Suprapubic skin (tissue), 4 donors: ENCODE measurements around the gene CAMTA1. TPM values are rescaled to one million over a fixed set of nuclear protein-coding genes. Genes with fewer than 3 reads are reported as not detected.
A peak's percentile ranks its signal among the peaks of the same experiment; 100 is the strongest.

Experiments used
- DNase-seq, 2 donors: peaks; one replicate each; pipeline ENCODE4 v3.0.0-alpha.2; 2019; ENCODE audit warnings: low spot score in 2 of 2
- H3K27ac ChIP-seq: fragments of 200-600 bp; sonication (generic); one replicate; pipeline ENCODE4 v1.5.1; 2019
- H3K27me3 ChIP-seq: fragments of 200-600 bp; sonication (generic); one replicate; pipeline ENCODE4 v1.5.1; 2019
- H3K36me3 ChIP-seq: fragments of 200-600 bp; sonication (generic); one replicate; pipeline ENCODE4 v1.5.1; 2019
- H3K4me1 ChIP-seq: fragments of 200-600 bp; sonication (generic); one replicate; pipeline ENCODE4 v1.5.1; 2019
- H3K4me3 ChIP-seq: fragments of 200-600 bp; sonication (generic); one replicate; pipeline ENCODE4 v1.5.1; 2019; ENCODE audit warnings: mild to moderate bottlenecking
- H3K9me3 ChIP-seq: fragments of 200-600 bp; sonication (generic); one replicate; pipeline ENCODE4 v1.5.1; 2019
- CTCF ChIP-seq, 2 donors: fragments of 200-600 bp in 1 of 2; fragments of 450-650 bp in 1 of 2; sonication (generic) in 1 of 2; IDR thresholded peaks; one replicate each; pipeline ENCODE4 v1.5.1; 2016 to 2019; ENCODE audit warnings: antibody characterized with exemption in 2 of 2, mild to moderate bottlenecking in 1 of 2, moderate library complexity in 1 of 2
- EP300 ChIP-seq: sonication (generic); formaldehyde crosslinking; IDR thresholded peaks from one replicate; pipeline ENCODE4 v1.6.1; 2017; ENCODE audit warnings: antibody characterized with exemption
- POLR2A ChIP-seq, 2 donors: fragments of 450-650 bp; IDR thresholded peaks; one replicate each; pipeline ENCODE4 v1.6.1; 2017; ENCODE audit warnings: antibody characterized with exemption in 2 of 2, mild to moderate bottlenecking in 2 of 2, moderate library complexity in 2 of 2
- POLR2AphosphoS5 ChIP-seq, 3 donors: sonication (generic); formaldehyde crosslinking; IDR thresholded peaks; one replicate each; pipeline ENCODE4 v1.6.1; 2017; ENCODE audit warnings: antibody characterized with exemption in 3 of 3
- WGBS: methylation state at CpG from one replicate; pipeline ENCODE4 v1.1.5; 2018; 5-methylcytosine and 5-hydroxymethylcytosine counted together
- total RNA-seq, 4 donors: library from RNA; depleted of rRNA; stranded (reverse); fragments of >200 nt; gene quantifications; one replicate each; pipeline ENCODE4 v1.1.0, GENCODE V29; 2016

CAMTA1 gene
- total RNA-seq, 4 donors from 2014 or later = 40.4 to 54.1 (median 46.6) TPM

GRCh38 chr1:6779089-6779805, 6.0 kb upstream of the CAMTA1 start:
- H3K9me3 ChIP-seq = no peaks in the 10 kb centered on the region
- H3K4me1 ChIP-seq = peaks cover 6% of the 10 kb centered on the region
- no peaks in the 10 kb centered on the region for H3K36me3 ChIP-seq
- H3K4me3 ChIP-seq = no peak overlapping the region
- WGBS = 88% methylated on average over 7 of the region's 7 CpGs
- H3K27me3 ChIP-seq = no peaks in the 10 kb centered on the region
- H3K27ac ChIP-seq = no peak overlapping the region
- TF ChIP-seq POLR2A (IDR thresholded peaks at IDR 0.05) (no peak), EP300 (no peak), POLR2AphosphoS5 (IDR thresholded peaks at IDR 0.05) (no peak), CTCF (IDR thresholded peaks at IDR 0.05) (no peak)
- DNase-seq = no peak

DNA sequence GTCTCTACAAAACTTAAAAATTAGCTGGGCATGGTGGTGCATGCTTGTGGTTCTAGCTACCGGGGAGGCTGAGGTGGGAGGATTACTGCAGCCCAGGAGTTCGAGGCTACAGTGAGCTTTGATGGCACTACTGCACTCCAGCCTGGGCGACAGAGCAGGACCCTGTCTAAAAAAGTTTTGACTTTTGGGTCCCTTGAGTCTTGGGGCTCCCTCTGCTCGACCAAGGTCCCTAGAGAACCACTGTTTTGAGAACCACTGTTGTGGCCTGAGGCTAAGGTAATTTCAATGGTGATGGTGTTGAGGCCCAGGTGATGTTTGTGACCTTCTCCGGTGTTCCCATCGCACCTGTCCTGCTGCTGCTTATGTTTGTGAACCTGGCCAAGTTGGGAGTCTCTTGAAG, 3.1 kb upstream of the CAMTA1 start:
- no peak overlapping the region for H3K4me3 ChIP-seq
- DNase-seq = no peak
- no peak for TF ChIP-seq POLR2AphosphoS5 (IDR thresholded peaks at IDR 0.05)
- TF ChIP-seq EP300 = no peak
- TF ChIP-seq CTCF (IDR thresholded peaks at IDR 0.05) = no peak
- no peak for TF ChIP-seq POLR2A (IDR thresholded peaks at IDR 0.05)
- H3K9me3 ChIP-seq = no peaks in the 10 kb centered on the region
- H3K36me3 ChIP-seq = no peaks in the 10 kb centered on the region
- no peak overlapping the region for H3K27ac ChIP-seq
- peaks cover 17% of the 10 kb centered on the region for H3K4me1 ChIP-seq
- WGBS = 95% methylated on average over 6 of the region's 6 CpGs
- H3K27me3 ChIP-seq = no peaks in the 10 kb centered on the region

- DNase-seq = no peak
- peaks cover 22% of the 10 kb centered on the region for H3K4me1 ChIP-seq
- 98% methylated on average over 4 of the region's 4 CpGs for WGBS
- TF ChIP-seq POLR2AphosphoS5 (IDR thresholded peaks at IDR 0.05) (no peak), CTCF (IDR thresholded peaks at IDR 0.05) (no peak), POLR2A (IDR thresholded peaks at IDR 0.05) (no peak), EP300 (no peak)
- H3K27me3 ChIP-seq = no peaks in the 10 kb centered on the region
- no peak overlapping the region for H3K27ac ChIP-seq
- no peaks in the 10 kb centered on the region for H3K9me3 ChIP-seq
- H3K36me3 ChIP-seq = no peaks in the 10 kb centered on the region
- no peak overlapping the region for H3K4me3 ChIP-seq
Measured at GRCh38 chr1:6783221-6783620, 2.0 kb upstream of the CAMTA1 start.

GRCh38 chr1:6783936-6784559, 1.2 kb upstream of the CAMTA1 start:
- under 1% methylated on average over 40 of the region's 40 CpGs for WGBS
- peak overlapping the region; percentile 100 for H3K27ac ChIP-seq
- no peaks in the 10 kb centered on the region for H3K27me3 ChIP-seq
- no peak for DNase-seq
- TF ChIP-seq EP300 (no peak), POLR2AphosphoS5 (IDR thresholded peaks at IDR 0.05) (peak in 1 of 3 donors; percentile 21)
- peaks cover 26% of the 10 kb centered on the region for H3K4me1 ChIP-seq
- no peaks in the 10 kb centered on the region for H3K9me3 ChIP-seq
- no peaks in the 10 kb centered on the region for H3K36me3 ChIP-seq
- peak overlapping the region; percentile 91 for H3K4me3 ChIP-seq

- 0% methylated on average over 17 of the region's 79 CpGs for WGBS
- TF ChIP-seq POLR2A (IDR thresholded peaks at IDR 0.05) (peak; percentile 80 to 86), EP300 (no peak), POLR2AphosphoS5 (IDR thresholded peaks at IDR 0.05) (peak; percentile 69 to 93 (median 85))
- peaks cover 26% of the 10 kb centered on the region for H3K4me1 ChIP-seq
Measured at GRCh38 chr1:6784560-6785317, 515 bp upstream of the CAMTA1 start.

More at GRCh38 chr1:6784560-6785317, 515 bp upstream of the CAMTA1 start:
- Histone ChIP-seq H3K4me3 (peak overlapping the region; percentile 91), H3K9me3 (no peaks in the 10 kb centered on the region), H3K27me3 (no peaks in the 10 kb centered on the region), H3K36me3 (no peaks in the 10 kb centered on the region), H3K27ac (peak overlapping the region; percentile 100)
- peak; percentile 100 for DNase-seq
